ENCODE measurements around the gene MOV10.

Gene MOV10

GRCh38 chr1:112743174-112744008, 68.9 kb downstream of the MOV10 start:
- no peak for DNase-seq

GRCh38 chr1:112744009-112744578, 69.6 kb downstream of the MOV10 start:
- DNase-seq, result peak; percentile 81

DNA sequence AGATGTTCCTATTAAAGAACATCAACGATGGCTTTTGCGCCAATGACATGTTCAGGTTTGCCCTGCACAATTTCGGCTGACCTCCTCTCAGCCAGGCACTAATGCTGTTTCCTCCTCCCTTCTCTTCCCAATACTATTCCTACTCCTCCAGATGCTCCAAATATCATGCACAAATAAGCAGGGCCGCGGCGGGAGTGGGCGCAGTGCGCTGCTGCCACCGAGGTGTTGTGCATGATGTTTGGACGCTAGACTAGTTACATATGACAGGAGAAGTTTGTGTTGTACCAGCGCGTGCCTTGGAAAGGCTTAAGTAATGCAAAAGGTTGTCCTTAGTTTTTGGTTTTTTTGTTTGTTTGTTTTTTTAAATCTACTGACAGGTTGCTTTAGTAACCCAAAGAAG, 73.9 kb downstream of the MOV10 start:
- no peak for DNase-seq

Data from retina (tissue), 1 donor.